HG03039 (cell line): ENCODE data around the gene THAP11.
A peak's percentile ranks its signal among the peaks of the same experiment; 100 is the strongest.

Source experiments
- ATAC-seq: cut with Tn5 transposase; IDR thresholded peaks from one replicate; pipeline ENCODE4 v1.9.1; 2021; ENCODE audit warnings: mild to moderate bottlenecking, moderate library complexity; ENCODE audit not compliant: unreplicated experiment

The THAP11 gene

DNA sequence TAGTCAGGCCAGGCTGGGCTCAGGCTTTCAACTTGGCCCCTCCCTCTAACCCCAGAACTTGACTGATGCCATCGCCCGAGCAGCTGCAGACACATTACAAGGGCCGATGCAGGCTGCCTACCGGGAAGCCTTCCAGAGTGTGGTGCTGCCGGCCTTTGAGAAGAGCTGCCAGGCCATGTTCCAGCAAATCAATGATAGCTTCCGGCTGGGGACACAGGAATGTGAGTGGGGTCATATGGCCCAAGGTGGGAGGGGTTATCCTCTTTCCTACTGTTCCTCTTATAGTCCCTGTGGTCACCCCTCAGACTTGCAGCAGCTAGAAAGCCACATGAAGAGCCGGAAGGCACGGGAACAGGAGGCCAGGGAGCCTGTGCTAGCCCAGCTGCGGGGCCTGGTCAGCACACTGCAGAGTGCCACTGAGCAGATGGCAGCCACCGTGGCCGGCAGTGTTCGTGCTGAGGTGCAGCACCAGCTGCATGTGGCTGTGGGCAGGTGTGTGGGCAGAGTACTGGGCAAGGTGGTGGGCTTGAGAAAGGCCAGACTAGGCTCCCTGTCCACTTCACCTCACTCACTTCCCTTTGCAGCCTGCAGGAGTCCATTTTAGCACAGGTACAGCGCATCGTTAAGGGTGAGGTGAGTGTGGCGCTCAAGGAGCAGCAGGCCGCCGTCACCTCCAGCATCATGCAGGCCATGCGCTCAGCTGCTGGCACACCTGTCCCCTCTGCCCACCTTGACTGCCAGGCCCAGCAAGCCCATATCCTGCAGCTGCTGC lies 40.4 kb downstream of the THAP11 start:
- ATAC-seq = no peak

DNA sequence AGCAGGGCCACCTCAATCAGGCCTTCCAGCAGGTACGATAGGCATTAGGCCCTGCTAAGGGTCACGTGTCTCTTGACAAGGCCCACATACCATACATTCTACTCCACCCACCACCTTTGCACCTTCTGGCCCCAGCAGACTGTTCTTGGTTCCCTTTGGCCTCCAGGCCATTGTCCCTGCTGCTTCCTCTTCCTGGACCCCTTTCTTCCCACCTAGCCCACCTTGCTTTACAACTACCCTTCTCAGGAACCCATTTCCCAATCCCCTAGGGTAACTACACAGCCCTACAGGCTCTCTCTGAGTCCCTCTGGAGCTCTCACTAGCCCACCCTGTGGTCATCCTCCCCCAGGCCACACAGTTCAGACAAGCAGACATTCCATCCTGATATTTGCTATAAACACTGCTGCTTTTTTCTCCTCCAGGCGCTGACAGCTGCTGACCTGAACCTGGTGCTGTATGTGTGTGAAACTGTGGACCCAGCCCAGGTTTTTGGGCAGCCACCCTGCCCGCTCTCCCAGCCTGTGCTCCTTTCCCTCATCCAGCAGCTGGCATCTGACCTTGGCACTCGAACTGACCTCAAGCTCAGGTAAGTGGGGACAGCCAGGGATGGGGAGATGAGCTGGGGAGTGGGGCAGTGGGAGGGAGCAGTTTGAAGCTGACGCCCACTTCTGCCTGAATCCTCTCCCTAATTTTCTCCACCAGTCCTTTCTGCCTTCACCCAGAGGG lies 41.2 kb downstream of the THAP11 start:
- ATAC-seq = no peak

DNA sequence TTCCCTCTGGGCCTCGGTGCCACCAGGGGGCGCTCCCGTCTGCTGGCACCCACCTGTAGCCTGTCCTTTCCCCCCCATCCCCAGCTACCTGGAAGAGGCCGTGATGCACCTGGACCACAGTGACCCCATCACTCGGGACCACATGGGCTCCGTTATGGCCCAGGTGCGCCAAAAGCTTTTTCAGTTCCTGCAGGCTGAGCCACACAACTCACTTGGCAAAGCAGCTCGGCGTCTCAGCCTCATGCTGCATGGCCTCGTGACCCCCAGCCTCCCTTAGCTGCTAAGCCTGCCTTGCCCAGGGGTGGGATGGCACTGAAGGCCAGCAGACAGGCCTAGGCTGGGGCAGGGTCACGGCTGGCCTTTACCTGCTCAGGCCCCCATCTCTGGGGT lies 41.7 kb downstream of the THAP11 start:
- ATAC-seq = no peak

DNA sequence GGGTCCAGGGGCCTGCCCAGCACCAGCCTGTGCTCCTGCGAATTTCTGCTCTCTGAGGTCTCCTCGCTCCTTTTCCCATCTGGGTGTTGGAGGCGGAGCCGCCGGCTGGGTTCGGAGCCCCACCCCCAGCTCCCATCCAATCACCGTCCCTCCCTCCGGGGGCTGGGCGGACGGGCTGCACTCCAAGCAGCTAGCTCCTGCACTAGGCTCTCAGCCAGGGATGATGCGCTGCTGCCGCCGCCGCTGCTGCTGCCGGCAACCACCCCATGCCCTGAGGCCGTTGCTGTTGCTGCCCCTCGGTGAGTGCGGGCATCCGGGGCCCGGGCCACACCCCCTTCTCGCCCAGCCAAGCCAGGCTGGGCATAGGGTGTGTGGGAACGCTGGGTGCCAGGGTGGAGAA lies 42.6 kb downstream of the THAP11 start, which contains the start of gene NRN1L:
Gene NRN1L, plus strand, starts transcription at position 202 of the 400 bp plus-strand sequence. Its CDS starts 19 bp downstream, at position 221.
- no peak for ATAC-seq

DNA sequence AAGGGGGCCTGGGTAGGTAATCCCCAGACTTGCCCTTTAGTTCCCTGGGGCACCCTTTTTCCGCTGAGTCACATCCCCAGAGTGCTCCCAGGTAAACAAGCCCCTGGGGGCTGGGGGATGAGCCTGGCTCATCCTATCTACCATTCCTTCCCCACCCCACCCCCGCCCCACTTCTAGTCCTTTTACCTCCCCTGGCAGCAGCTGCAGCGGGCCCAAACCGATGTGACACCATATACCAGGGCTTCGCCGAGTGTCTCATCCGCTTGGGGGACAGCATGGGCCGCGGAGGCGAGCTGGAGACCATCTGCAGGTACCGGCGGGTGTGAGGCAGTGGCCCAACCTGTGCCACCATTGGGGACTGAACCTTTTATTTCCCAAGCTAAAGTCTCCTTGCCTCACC lies 43.4 kb downstream of the THAP11 start:
- ATAC-seq = no peak

DNA sequence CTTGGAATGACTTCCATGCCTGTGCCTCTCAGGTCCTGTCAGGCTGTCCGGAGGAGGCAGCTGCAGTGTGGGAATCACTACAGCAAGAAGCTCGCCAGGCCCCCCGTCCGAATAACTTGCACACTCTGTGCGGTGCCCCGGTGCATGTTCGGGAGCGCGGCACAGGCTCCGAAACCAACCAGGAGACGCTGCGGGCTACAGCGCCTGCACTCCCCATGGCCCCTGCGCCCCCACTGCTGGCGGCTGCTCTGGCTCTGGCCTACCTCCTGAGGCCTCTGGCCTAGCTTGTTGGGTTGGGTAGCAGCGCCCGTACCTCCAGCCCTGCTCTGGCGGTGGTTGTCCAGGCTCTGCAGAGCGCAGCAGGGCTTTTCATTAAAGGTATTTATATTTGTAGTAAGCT lies 43.9 kb downstream of the THAP11 start:
- no peak for ATAC-seq

DNA sequence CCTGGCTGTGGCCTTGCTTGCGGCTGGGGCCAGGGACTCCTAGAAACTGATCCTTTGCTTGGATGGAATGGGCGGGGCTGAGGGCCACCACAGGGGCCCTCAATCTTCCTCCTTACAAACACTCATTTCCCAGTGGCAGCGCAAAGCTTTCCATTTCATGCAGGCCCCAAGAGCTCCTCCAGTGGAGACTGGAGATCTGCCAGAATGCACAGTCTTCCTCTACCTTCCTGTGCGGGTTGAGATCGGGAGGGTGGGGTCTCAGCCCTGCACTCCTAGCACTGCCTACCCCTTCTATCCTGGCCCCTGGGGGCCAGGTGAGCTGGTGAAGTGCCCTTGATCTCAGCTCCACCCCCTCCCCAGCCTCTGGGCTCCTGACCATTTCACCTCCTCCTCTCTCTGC lies 44.3 kb downstream of the THAP11 start:
- no peak for ATAC-seq

DNA sequence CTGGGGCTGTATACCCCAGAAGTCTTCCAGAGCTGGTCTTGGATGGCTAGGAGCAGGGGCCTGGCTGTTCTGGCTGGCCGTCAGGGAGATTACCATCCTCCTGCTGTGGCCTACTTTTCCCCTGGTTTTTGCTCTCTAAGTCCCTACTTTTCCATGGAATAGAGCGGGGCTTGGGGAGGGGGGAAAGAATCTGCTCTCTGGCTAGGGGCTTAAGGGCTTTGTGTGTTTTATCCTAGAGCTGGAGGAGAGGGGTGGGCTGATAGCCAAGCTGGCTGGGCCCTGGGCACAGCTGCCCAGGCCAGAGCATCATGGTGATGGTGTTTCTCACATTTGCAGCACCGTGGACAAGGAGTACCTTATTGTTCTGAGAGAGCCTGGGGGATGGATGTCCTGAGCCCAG lies 46.2 kb downstream of the THAP11 start:
- no peak for ATAC-seq

DNA sequence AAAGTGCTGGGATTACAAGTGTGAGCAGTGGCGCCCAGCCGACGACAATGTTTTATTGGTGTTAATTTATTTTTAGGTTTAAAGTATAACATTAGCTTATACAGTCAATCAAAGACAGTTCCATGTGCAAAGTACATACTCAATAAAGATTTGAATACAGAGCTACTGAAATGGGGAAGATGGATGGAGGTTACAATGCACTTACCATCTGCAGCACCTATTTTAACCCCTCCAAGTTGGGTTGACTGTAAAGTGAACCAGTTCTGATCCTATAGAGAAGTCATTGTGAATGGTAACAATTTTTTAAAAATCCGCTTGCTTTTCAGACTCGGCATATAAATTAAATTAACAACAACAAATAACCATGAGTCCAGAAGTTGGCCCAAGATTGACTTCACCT lies 50.3 kb downstream of the THAP11 start:
- ATAC-seq = no peak

DNA sequence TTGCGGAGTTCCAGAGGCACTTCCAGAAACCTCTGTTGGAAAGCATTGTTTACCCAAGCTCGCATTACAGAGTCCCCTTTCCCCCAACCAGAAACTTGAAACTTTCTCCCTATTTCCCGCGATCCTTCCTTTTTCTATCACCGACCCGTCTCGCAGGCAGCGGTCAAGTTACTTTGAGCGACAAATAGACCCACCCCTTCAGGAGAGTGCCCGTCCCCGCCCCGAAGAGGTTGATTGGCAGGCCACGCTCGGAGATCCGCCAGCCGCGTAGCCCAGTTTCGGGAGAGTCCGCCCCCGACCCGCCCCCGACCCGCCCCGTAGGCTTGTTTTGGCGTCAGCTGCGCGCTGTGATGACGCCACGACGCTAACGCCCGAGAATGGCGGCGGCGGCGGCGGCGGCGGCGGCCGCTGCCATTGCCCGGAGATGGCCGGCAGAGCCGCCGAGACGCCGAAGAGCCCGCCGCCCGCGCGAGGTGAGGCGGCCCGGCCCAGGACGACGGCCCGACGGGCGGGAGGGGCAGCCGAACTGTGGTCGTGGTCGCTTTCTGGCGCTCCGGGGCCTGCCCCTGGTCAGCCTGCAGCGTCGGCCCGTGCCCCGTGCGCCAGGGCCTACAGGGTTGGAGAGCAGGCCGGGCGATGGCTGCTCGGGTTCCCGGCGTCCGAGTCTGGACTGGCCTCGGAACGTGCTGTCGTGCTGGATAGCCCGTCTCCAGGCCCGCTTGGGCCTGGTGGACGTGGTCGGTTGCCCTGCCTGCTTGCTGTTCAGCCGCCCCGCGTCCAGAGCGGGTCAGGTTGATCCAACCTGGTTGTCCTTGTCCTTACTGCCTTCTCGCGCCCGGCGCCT lies 51.0 kb downstream of the THAP11 start, which contains the start of gene PSKH1:
Gene PSKH1, plus strand, starts transcription at position 356 of the 844 bp plus-strand sequence. CDS start 15,496 bp downstream, outside the sequence.
- ATAC-seq = peak; percentile 77
